Measurements from ENCODE around the gene USP13.
"Not testable (repeated sequence)": the region's sequence is repeated elsewhere in the genome, so short reads cannot be mapped to it uniquely, and the experiment has no call there.

GRCh38 chr3:179683286-179683685 is 30.4 kb downstream of the USP13 start:
- TF ChIP-seq POLR2A (IDR thresholded peaks at IDR 0.05; ENCODE audit: low read length); GATA1 (IDR thresholded peaks at IDR 0.05; ENCODE audit: low read depth, low read length): not testable (repeated sequence)

Measured in erythroblast (primary cell).